B cell (primary cell): ENCODE data around the gene CCL19.

Experiments used
- EZH2 ChIP-seq: IDR thresholded peaks from 2 replicates; pipeline ENCODE4 v1.6.1; 2012; ENCODE audit warnings: borderline replicate concordance, low read depth, mild to moderate bottlenecking, moderate library complexity, low read length; ENCODE audit not compliant: insufficient read depth, poor library complexity, severe bottlenecking
- TF ChIP-seq, protein P1 (sequence below): fragments of 200-600 bp; IDR thresholded peaks from one replicate; pipeline ENCODE4 v1.8.0; 2022; ENCODE audit warnings: antibody characterized with exemption, mild to moderate bottlenecking

DNA sequence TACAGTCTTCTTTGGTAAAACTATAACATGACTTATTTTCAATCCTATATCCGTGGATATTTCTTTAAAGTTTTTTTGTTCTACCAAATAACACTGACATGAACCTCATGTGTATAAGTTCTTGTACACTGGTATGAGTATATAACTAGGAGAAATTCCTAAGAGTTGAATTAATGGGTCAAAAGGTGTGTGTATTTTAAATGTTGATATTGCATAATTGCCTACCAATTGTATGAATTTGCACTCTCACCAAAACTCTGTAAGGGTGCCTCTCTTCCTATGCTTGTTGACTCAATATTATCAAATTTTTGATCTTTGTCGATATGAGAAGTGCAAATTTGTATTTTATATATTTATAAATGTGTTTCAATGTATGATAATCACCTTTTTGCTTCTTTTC is 41.8 kb upstream of the CCL19 start:
- TF ChIP-seq, protein P1, sequence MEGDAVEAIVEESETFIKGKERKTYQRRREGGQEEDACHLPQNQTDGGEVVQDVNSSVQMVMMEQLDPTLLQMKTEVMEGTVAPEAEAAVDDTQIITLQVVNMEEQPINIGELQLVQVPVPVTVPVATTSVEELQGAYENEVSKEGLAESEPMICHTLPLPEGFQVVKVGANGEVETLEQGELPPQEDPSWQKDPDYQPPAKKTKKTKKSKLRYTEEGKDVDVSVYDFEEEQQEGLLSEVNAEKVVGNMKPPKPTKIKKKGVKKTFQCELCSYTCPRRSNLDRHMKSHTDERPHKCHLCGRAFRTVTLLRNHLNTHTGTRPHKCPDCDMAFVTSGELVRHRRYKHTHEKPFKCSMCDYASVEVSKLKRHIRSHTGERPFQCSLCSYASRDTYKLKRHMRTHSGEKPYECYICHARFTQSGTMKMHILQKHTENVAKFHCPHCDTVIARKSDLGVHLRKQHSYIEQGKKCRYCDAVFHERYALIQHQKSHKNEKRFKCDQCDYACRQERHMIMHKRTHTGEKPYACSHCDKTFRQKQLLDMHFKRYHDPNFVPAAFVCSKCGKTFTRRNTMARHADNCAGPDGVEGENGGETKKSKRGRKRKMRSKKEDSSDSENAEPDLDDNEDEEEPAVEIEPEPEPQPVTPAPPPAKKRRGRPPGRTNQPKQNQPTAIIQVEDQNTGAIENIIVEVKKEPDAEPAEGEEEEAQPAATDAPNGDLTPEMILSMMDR, result no peak
- TF ChIP-seq EZH2, result no peak
